MM.1S (cell line): ENCODE measurements around the gene APOA1.

Experiments used
- DNase-seq: peaks from one replicate; pipeline ENCODE4 v3.0.0-alpha.2; 2015
- H2AFZ ChIP-seq: fragments of 300-600 bp; sonication (generic); 2 replicates; pipeline ENCODE4 v1.6.0; 2016; ENCODE audit warnings: antibody characterized with exemption, low read length
- H3F3A ChIP-seq: fragments of 300-600 bp; sonication (generic); 2 replicates; pipeline ENCODE4 v1.6.1; 2016; ENCODE audit warnings: mild to moderate bottlenecking, antibody characterized with exemption, low read length, moderate library complexity, mixed read lengths; ENCODE audit not compliant: insufficient read depth
- H3K27ac ChIP-seq: fragments of 300-600 bp; sonication (generic); 2 replicates; pipeline ENCODE4 v1.5.1; 2016; ENCODE audit warnings: mild to moderate bottlenecking, low read length
- H3K27me3 ChIP-seq: fragments of 300-600 bp; sonication (generic); replicated peaks from 2 replicates; pipeline ENCODE4 v1.6.0; 2016; ENCODE audit warnings: low read length; ENCODE audit not compliant: insufficient read depth
- H3K36me3 ChIP-seq: fragments of 300-600 bp; sonication (generic); replicated peaks from 2 replicates; pipeline ENCODE4 v1.6.1; 2016; ENCODE audit warnings: mild to moderate bottlenecking, low read length, mixed read lengths; ENCODE audit not compliant: insufficient read depth
- H3K4me1 ChIP-seq: fragments of 300-600 bp; sonication (generic); 2 replicates; pipeline ENCODE4 v1.6.1; 2016; ENCODE audit warnings: low read length, mixed read lengths
- H3K4me2 ChIP-seq: fragments of 300-600 bp; sonication (generic); 2 replicates; pipeline ENCODE4 v1.6.0; 2016; ENCODE audit warnings: low read depth, low read length
- H3K4me3 ChIP-seq: fragments of 300-600 bp; sonication (generic); 2 replicates; pipeline ENCODE4 v1.5.1; 2016; ENCODE audit warnings: low read length, mixed read lengths
- H3K79me2 ChIP-seq: fragments of 300-600 bp; sonication (generic); 2 replicates; pipeline ENCODE4 v1.6.1; 2016; ENCODE audit warnings: mixed run types, low read length, mixed read lengths
- H3K9ac ChIP-seq: fragments of 300-600 bp; sonication (generic); 2 replicates; pipeline ENCODE4 v1.6.1; 2016; ENCODE audit warnings: low read length, mixed read lengths
- H3K9me2 ChIP-seq: fragments of 300-600 bp; sonication (generic); replicated peaks from 2 replicates; pipeline ENCODE4 v1.6.1; 2016; ENCODE audit warnings: mild to moderate bottlenecking, low read length, mixed read lengths; ENCODE audit not compliant: insufficient read depth
- H3K9me3 ChIP-seq: fragments of 300-600 bp; sonication (generic); replicated peaks from 2 replicates; pipeline ENCODE4 v1.6.1; 2016; ENCODE audit warnings: mild to moderate bottlenecking, low read length, mixed read lengths; ENCODE audit not compliant: insufficient read depth
- H4K20me1 ChIP-seq: fragments of 300-600 bp; sonication (generic); 2 replicates; pipeline ENCODE4 v1.6.1; 2016; ENCODE audit warnings: mild to moderate bottlenecking, low read length, moderate library complexity, mixed read lengths; ENCODE audit not compliant: insufficient read depth
- EZH2 ChIP-seq: fragments of 300-600 bp; sonication (generic); optimal IDR thresholded peaks from 2 replicates; pipeline ENCODE3; 2017; ENCODE audit warnings: low read depth, mild to moderate bottlenecking, antibody characterized with exemption, low read length, mixed read lengths
- EZH2phosphoT487 ChIP-seq: fragments of 300-600 bp; sonication (generic); IDR thresholded peaks from 2 replicates; pipeline ENCODE4 v1.6.1; 2018; ENCODE audit warnings: antibody characterized with exemption, low read length
- TF ChIP-seq, protein P1 (sequence below): fragments of 300-600 bp; sonication (generic); IDR thresholded peaks from 2 replicates; pipeline ENCODE4 v1.5.1; 2016; ENCODE audit warnings: antibody characterized with exemption, low read length, mixed read lengths

Gene APOA1

DNA sequence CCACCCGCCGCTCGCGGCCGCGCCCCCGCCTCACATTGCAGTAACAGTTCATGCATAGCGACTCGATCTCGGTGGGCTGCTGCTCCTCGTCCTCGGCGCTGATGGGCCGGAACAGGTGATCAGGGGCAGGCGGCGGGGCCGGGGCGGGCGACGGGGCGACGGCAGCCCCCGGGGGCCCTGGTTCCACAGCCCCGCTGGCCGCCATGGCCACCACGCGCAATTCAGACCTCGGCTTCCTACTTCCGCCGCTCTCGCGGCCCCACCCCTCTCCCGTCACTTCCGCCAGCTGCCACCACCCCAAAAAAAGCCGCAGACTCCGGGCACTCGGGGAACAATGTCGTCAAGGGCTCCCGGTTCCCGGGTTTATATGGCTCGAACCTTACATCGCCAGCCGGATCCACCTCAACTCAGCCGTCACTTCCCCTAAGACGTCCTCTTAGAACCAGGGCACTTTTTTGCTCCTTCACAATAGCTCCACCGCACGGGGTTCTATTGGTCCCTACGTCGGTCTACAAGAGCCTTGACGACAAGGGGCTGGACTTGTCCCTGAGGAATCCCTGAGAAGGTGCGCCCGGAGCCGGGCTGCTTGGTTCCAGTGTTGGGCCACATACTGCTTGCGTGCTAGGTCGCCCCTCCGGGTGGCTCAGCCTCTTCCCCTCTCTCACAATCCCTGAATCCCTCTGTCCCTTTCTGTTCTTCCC is 49.5 kb downstream of the APOA1 start, which contains the start of gene ZPR1:
ZPR1 (minus strand) TSS at position 238 of the 701 bp plus-strand sequence; CDS start at position 205, 33 bp downstream.
- Histone ChIP-seq H4K20me1 (no peaks in the 10 kb centered on the region), H3K4me2 (peak within 1 kb of the TSS; percentile 85), H3K79me2 (peaks cover 26% of the 10 kb centered on the region), H3K9me3 (no peaks in the 10 kb centered on the region), H3F3A (no peaks in the 10 kb centered on the region; the same call in 1 of the 2 replicates), H3K27me3 (no peaks in the 10 kb centered on the region), H3K4me3 (peak within 1 kb of the TSS; percentile 89), H3K4me1 (peaks cover 20% of the 10 kb centered on the region), H3K9me2 (no peaks in the 10 kb centered on the region), H3K36me3 (0 out of 2 replicates have a peak, but pooled peaks cover 8% of the 10 kb centered on the region), H2AFZ (peak within 1 kb of the TSS; percentile 65), H3K9ac (peak within 1 kb of the TSS; percentile 88), H3K27ac (peak within 1 kb of the TSS; percentile 28; the same call in 1 of the 2 replicates)
- TF ChIP-seq EZH2phosphoT487: no peak
- peak; percentile 64 for DNase-seq

DNA sequence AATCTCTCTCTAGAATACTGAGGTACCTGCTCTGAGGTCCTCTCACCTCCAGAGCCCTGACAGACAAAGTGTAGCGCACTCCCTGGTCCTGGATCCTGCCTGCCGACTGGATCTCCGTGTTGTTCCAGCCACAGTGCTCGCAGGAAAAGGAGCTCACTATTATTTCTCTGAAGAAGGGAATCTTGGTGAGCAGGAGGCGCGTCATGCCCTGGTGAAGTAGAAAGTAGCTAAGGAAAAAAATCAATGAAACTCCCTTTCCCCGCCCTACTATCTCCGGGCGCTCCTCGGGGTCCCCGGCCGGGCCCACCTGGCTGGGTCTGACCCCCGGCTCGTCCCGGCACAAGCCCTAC is 50.0 kb downstream of the APOA1 start:
- Histone ChIP-seq H3K36me3 (0 out of 2 replicates have a peak, but pooled peaks cover 8% of the 10 kb centered on the region), H3K9ac (peak overlapping the region; percentile 88), H3K4me1 (peaks cover 20% of the 10 kb centered on the region), H3K27me3 (no peaks in the 10 kb centered on the region), H3F3A (no peaks in the 10 kb centered on the region; the same call in 1 of the 2 replicates), H3K79me2 (peaks cover 26% of the 10 kb centered on the region), H3K4me3 (peak overlapping the region; percentile 89), H4K20me1 (no peaks in the 10 kb centered on the region), H3K9me2 (no peaks in the 10 kb centered on the region), H2AFZ (peak overlapping the region; percentile 65), H3K4me2 (peak overlapping the region; percentile 85), H3K27ac (peak overlapping the region; percentile 28; the same call in 1 of the 2 replicates), H3K9me3 (no peaks in the 10 kb centered on the region)
- no peak for TF ChIP-seq EZH2phosphoT487
- no peak for DNase-seq

DNA sequence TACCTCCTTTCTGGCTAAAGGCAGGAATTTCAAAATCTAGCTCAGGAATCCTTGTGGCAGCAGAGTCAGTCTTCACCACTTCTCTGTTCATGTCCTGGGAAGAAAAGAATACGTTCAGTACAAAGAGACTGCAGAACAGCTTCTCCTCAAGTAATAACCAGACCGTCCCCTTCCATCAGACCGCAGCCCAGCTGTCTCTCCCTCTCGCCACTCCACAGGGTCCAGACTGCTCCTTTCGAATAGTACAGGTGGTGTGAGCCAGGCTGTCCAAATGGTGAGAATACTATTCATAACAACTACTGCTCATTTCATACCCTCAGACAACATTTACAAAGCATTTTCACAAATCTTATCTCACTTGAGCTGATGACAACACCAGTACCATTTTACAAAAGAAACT is 50.5 kb downstream of the APOA1 start:
- no peak overlapping the region for H3K27ac ChIP-seq
- H3K4me1 ChIP-seq: peaks cover 20% of the 10 kb centered on the region
- H3K9ac ChIP-seq: peak overlapping the region; percentile 88
- no peaks in the 10 kb centered on the region for H3K9me2 ChIP-seq
- no peaks in the 10 kb centered on the region for H3K9me3 ChIP-seq
- no peaks in the 10 kb centered on the region for H3K27me3 ChIP-seq
- H4K20me1 ChIP-seq: no peaks in the 10 kb centered on the region
- peak overlapping the region; percentile 85 for H3K4me2 ChIP-seq
- TF ChIP-seq EZH2 (no peak), EZH2phosphoT487 (no peak)
- TF ChIP-seq, protein P1, sequence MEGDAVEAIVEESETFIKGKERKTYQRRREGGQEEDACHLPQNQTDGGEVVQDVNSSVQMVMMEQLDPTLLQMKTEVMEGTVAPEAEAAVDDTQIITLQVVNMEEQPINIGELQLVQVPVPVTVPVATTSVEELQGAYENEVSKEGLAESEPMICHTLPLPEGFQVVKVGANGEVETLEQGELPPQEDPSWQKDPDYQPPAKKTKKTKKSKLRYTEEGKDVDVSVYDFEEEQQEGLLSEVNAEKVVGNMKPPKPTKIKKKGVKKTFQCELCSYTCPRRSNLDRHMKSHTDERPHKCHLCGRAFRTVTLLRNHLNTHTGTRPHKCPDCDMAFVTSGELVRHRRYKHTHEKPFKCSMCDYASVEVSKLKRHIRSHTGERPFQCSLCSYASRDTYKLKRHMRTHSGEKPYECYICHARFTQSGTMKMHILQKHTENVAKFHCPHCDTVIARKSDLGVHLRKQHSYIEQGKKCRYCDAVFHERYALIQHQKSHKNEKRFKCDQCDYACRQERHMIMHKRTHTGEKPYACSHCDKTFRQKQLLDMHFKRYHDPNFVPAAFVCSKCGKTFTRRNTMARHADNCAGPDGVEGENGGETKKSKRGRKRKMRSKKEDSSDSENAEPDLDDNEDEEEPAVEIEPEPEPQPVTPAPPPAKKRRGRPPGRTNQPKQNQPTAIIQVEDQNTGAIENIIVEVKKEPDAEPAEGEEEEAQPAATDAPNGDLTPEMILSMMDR: no peak
- H3K4me3 ChIP-seq: peak overlapping the region; percentile 89
- no peak overlapping the region for H2AFZ ChIP-seq
- H3K36me3 ChIP-seq: 0 out of 2 replicates have a peak, but pooled peaks cover 8% of the 10 kb centered on the region
- H3F3A ChIP-seq: no peaks in the 10 kb centered on the region; the same call in 1 of the 2 replicates
- H3K79me2 ChIP-seq: peaks cover 26% of the 10 kb centered on the region
- DNase-seq: no peak

DNA sequence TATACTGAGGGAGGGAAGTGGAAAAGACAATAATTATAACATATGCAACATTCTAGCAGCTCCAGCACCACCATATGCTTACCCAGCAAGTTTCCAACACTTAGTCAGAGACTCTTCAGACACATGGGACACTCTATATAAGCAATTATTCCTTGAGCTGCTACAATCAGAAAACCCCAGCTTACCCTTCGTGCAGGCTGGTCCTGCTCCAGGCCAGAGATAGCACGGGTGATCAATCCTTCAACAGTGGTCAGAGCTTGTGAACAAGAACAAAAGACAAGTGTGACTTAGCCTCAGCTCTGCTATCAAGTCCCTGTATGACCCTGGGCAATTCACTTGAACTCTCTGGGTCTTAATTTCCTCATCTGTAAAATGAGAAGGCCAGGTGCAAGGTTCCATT is 51.1 kb downstream of the APOA1 start:
- H3K9me3 ChIP-seq: no peaks in the 10 kb centered on the region
- H3K9ac ChIP-seq: no peak overlapping the region
- no peak overlapping the region for H3K27ac ChIP-seq
- no peaks in the 10 kb centered on the region for H4K20me1 ChIP-seq
- 0 out of 2 replicates have a peak, but pooled peaks cover 8% of the 10 kb centered on the region for H3K36me3 ChIP-seq
- peak overlapping the region; percentile 85; the same call in 1 of the 2 replicates for H3K4me2 ChIP-seq
- peaks cover 14% of the 10 kb centered on the region; the same call in 1 of the 2 replicates for H3K4me1 ChIP-seq
- H3K27me3 ChIP-seq: no peaks in the 10 kb centered on the region
- H3K4me3 ChIP-seq: no peak overlapping the region
- H3K79me2 ChIP-seq: peaks cover 26% of the 10 kb centered on the region
- no peak overlapping the region for H2AFZ ChIP-seq
- H3F3A ChIP-seq: no peaks in the 10 kb centered on the region; the same call in 1 of the 2 replicates
- no peak for DNase-seq
- TF ChIP-seq EZH2phosphoT487 (no peak), EZH2 (no peak)
- TF ChIP-seq, protein P1: no peak
- H3K9me2 ChIP-seq: no peaks in the 10 kb centered on the region
